Upper lobe of right lung (tissue), 1 donor: ENCODE results near the gene CALB2. TPM values are rescaled to one million over a fixed set of nuclear protein-coding genes. Genes with fewer than 3 reads are reported as not detected.

Experiments
- ATAC-seq: fragments of 200-7000 bp; cut with Tn5 transposase; one replicate; pipeline ENCODE4 v1.9.1; 2020; ENCODE audit warnings: mild to moderate bottlenecking, moderate library complexity
- DNase-seq: peaks from one replicate; pipeline ENCODE4 v3.0.0-alpha.2; 2020
- H3K27ac ChIP-seq: fragments of 200-600 bp; one replicate; pipeline ENCODE4 v1.8.0; 2022
- H3K27me3 ChIP-seq: fragments of 200-600 bp; one replicate; pipeline ENCODE4 v1.8.0; 2022; ENCODE audit warnings: mild to moderate bottlenecking
- H3K36me3 ChIP-seq: fragments of 200-600 bp; one replicate; pipeline ENCODE4 v1.8.0; 2022
- H3K4me1 ChIP-seq: fragments of 200-600 bp; one replicate; pipeline ENCODE4 v1.8.0; 2022
- H3K4me3 ChIP-seq: fragments of 200-600 bp; one replicate; pipeline ENCODE4 v1.8.0; 2022; ENCODE audit warnings: mild to moderate bottlenecking
- H3K9me3 ChIP-seq: fragments of 200-600 bp; one replicate; pipeline ENCODE4 v1.8.0; 2022
- intact Hi-C: fragments of 100-400 bp; cut with DNase I; formaldehyde crosslinking; loops from one replicate; pipeline ENCODE4 v1.11.0; 2022
- total RNA-seq: library from RNA; stranded (reverse); fragmentation: NEBNext Ultra II Directional; extraction: Animal tissue kit (Norgen Biotek cat#: 25700); gene quantifications from one replicate; pipeline ENCODE4 v1.2.1, GENCODE V29; 2021
- TF ChIP-seq, protein P1 (sequence below): fragments of 200-600 bp; IDR thresholded peaks from one replicate; pipeline ENCODE4 v1.8.0; 2022; ENCODE audit warnings: antibody characterized with exemption
- donor health status: DM: no; HTN: yes; CAD: no; lungs with severe emphysema.

Gene CALB2
- total RNA-seq, 1 donor from 2014 or later: 4.6 TPM

DNA sequence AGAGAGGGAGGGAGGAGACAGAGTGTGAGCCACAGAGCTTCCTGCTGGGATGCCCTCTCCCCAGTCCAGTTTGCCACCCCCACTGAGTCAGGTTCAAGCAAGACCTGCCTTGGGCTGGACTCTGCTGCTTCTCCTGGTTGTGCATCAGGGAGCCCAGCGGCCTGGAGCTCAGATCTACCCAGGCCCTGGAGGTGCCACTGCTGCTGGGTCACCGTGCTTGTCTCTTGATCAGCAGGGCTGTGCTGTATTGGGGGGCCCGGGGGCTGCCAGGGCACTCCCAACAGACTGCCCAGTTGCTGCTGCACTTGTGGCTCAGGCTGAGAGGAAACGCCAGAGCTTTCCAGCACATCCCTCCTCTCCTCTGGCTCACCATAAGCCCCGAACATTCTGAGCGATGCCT, 74.4 kb downstream of the CALB2 start:
- Histone ChIP-seq H3K4me1 (no peaks in the 10 kb centered on the region), H3K27ac (no peak overlapping the region), H3K36me3 (no peaks in the 10 kb centered on the region), H3K4me3 (no peak overlapping the region), H3K9me3 (no peaks in the 10 kb centered on the region), H3K27me3 (peaks cover 10% of the 10 kb centered on the region)
- TF ChIP-seq, protein P1, sequence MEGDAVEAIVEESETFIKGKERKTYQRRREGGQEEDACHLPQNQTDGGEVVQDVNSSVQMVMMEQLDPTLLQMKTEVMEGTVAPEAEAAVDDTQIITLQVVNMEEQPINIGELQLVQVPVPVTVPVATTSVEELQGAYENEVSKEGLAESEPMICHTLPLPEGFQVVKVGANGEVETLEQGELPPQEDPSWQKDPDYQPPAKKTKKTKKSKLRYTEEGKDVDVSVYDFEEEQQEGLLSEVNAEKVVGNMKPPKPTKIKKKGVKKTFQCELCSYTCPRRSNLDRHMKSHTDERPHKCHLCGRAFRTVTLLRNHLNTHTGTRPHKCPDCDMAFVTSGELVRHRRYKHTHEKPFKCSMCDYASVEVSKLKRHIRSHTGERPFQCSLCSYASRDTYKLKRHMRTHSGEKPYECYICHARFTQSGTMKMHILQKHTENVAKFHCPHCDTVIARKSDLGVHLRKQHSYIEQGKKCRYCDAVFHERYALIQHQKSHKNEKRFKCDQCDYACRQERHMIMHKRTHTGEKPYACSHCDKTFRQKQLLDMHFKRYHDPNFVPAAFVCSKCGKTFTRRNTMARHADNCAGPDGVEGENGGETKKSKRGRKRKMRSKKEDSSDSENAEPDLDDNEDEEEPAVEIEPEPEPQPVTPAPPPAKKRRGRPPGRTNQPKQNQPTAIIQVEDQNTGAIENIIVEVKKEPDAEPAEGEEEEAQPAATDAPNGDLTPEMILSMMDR: no peak
- ATAC-seq (no peak), DNase-seq (no peak)
- intact Hi-C loops: no loop called here

DNA sequence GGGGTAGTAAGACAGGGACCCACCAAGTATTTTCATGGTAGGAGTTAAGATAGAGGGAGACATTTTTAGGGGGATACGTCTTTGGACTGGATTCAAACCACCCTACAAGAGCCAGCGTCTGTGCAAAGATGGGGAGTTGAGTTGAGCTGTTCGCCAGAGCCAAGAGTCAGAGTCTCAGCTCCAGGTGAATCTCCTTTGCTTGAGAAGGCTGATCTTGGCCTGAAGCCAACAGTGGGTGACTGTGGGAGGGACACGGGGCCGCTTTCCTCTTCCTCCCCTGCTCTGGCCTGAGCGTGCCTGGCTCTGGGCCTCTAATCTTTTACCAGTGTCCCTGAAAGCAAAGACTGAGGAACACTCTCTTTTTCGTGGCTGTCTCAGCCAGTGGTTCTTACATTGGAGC, 78.0 kb downstream of the CALB2 start:
- no peak overlapping the region for H3K4me3 ChIP-seq
- intact Hi-C loops: no loop called here
- DNase-seq: no peak

DNA sequence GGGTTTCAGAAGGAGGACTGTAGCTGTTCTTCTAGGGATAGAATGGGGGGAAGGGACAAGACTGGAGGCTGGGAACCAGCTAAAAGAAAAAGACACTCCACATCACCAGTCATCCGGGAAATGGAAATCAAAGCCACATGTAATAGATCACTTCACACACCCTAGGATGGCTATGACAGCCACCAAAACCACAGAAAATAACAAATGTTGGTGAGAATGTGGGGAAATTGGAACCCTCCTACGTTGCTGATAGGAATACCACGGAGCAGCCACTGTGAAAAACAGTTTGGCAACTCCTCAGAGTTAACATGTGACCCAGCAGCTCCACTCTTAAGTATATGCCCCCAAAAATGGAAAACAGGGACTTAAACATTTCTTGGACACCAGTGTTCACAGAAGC, 81.0 kb downstream of the CALB2 start:
- peaks cover 3% of the 10 kb centered on the region for H3K9me3 ChIP-seq
- ATAC-seq (no peak), DNase-seq (no peak)
- no peaks in the 10 kb centered on the region for H3K27me3 ChIP-seq
- intact Hi-C loops: no loop called here
- no peaks in the 10 kb centered on the region for H3K4me1 ChIP-seq
- no peak overlapping the region for H3K4me3 ChIP-seq
- TF ChIP-seq, protein P1: no peak
- H3K27ac ChIP-seq: no peak overlapping the region
- no peaks in the 10 kb centered on the region for H3K36me3 ChIP-seq

More for the DNA sequence above, 78.0 kb downstream of the CALB2 start:
- H3K4me1 ChIP-seq: no peaks in the 10 kb centered on the region
- no peaks in the 10 kb centered on the region for H3K9me3 ChIP-seq
- TF ChIP-seq, protein P1: no peak
- no peak for ATAC-seq
- no peaks in the 10 kb centered on the region for H3K27me3 ChIP-seq
- H3K36me3 ChIP-seq: no peaks in the 10 kb centered on the region
- no peak overlapping the region for H3K27ac ChIP-seq

Other genes with a start within 250 kb of the CALB2 start
- gene HYDIN, start 128.0 kb upstream of the CALB2 start, total RNA-seq: 2.7 TPM
- 21.6 TPM for gene CMTR2, start 69.3 kb upstream of the CALB2 start, total RNA-seq
- gene TLE7, start 83.3 kb downstream of the CALB2 start, total RNA-seq: not detected
- gene ZNF23, start 103.5 kb downstream of the CALB2 start, total RNA-seq: 7.3 TPM
- 11.4 TPM for gene ZNF19, start 130.6 kb downstream of the CALB2 start, total RNA-seq
- 0.38 TPM for gene CHST4, start 167.7 kb downstream of the CALB2 start, total RNA-seq
- gene TAT, start 218.4 kb downstream of the CALB2 start, total RNA-seq: not detected